DMS153 treated with DMSO at 0.1 percent for 48 hours (cell line): ENCODE measurements around the gene DUSP18.
"Not testable (repeated sequence)": the region's sequence is repeated elsewhere in the genome, so short reads cannot be mapped to it uniquely, and the experiment has no call there.

ENCODE experiments used
- DNase-seq: peaks from one replicate; lab custom pipeline; 2025; ENCODE audit not compliant: unreplicated experiment; lab: John Stamatoyannopoulos, UW

The DUSP18 gene

GRCh38 chr22:30679895-30680690 lies 12.4 kb upstream of the DUSP18 start:
- not testable (repeated sequence) for DNase-seq

GRCh38 chr22:30676565-30676964 lies 8.9 kb upstream of the DUSP18 start:
- not testable (repeated sequence) for DNase-seq

GRCh38 chr22:30675436-30675835 lies 7.8 kb upstream of the DUSP18 start:
- peak; percentile 25 for DNase-seq

GRCh38 chr22:30674482-30674881 lies 6.8 kb upstream of the DUSP18 start:
- no peak for DNase-seq

- DNase-seq, result no peak
These were observed 5.5 kb upstream of the DUSP18 start for GRCh38 chr22:30673136-30673535.

GRCh38 chr22:30671071-30671470 lies 3.4 kb upstream of the DUSP18 start:
- DNase-seq, result no peak

- DNase-seq, result no peak
These were observed 673 bp upstream of the DUSP18 start for GRCh38 chr22:30668386-30668710.

- no peak for DNase-seq
These were observed 575 bp downstream of the DUSP18 start for GRCh38 chr22:30667107-30667493.

GRCh38 chr22:30665786-30666185 lies 1.9 kb downstream of the DUSP18 start:
- no peak for DNase-seq

GRCh38 chr22:30665266-30665665 lies 2.4 kb downstream of the DUSP18 start:
- no peak for DNase-seq

- DNase-seq, result no peak
These were observed 2.9 kb downstream of the DUSP18 start for GRCh38 chr22:30664798-30665197.

GRCh38 chr22:30662040-30662439 lies 5.6 kb downstream of the DUSP18 start:
- DNase-seq, result peak; percentile 38

- DNase-seq, result no peak
These were observed 12.1 kb downstream of the DUSP18 start for GRCh38 chr22:30655532-30655931.

GRCh38 chr22:30654361-30654760 lies 13.3 kb downstream of the DUSP18 start:
- DNase-seq, result no peak

GRCh38 chr22:30652852-30653251 lies 14.8 kb downstream of the DUSP18 start:
- no peak for DNase-seq

GRCh38 chr22:30650508-30651116 lies 17.1 kb downstream of the DUSP18 start:
- no peak for DNase-seq

- no peak for DNase-seq
These were observed 18.2 kb downstream of the DUSP18 start for GRCh38 chr22:30649430-30650007.

GRCh38 chr22:30648825-30649224 lies 18.9 kb downstream of the DUSP18 start:
- no peak for DNase-seq

GRCh38 chr22:30647536-30647935 lies 20.1 kb downstream of the DUSP18 start:
- no peak for DNase-seq

- DNase-seq, result no peak
These were observed 21.0 kb downstream of the DUSP18 start for GRCh38 chr22:30646518-30647160.

GRCh38 chr22:30643055-30643875 lies 24.4 kb downstream of the DUSP18 start:
- no peak for DNase-seq
